Measurements from ENCODE around the gene KRT15. TPM values are rescaled to one million over a fixed set of nuclear protein-coding genes. Genes with fewer than 3 reads are reported as not detected.

The KRT15 gene
- total and polyA plus RNA-seq, 9 of the 15 experiments (the other 6 are each of a cell fraction or from before 2014, with no cell fraction given): 0.28 to 4.4 (median 0.56) TPM

- TF ChIP-seq SRSF1 (IDR thresholded peaks at IDR 0.05; ENCODE audit: low read depth, low read length) (no peak), TFAP4 (CRISPR knock-in tag; IDR thresholded peaks at IDR 0.05; ENCODE audit: borderline replicate concordance) (no peak), MTA3 (IDR thresholded peaks at IDR 0.05; ENCODE audit: borderline replicate concordance) (no peak), DDX20 (tag; IDR thresholded peaks at IDR 0.05; ENCODE audit: low read depth) (no peak), YY1 (IDR thresholded peaks at IDR 0.05; ENCODE audit: borderline replicate concordance in 1 of 3, control insufficient read depth in 1 of 3, extremely low read depth in 1 of 3, insufficient read depth in 3 of 3, insufficient read length in 1 of 3, insufficient replicate concordance in 2 of 3, low read depth in 1 of 3, low read length in 2 of 3) (no peak), MYNN (IDR thresholded peaks at IDR 0.05) (no peak), MYNN (CRISPR knock-in tag; IDR thresholded peaks at IDR 0.05) (no peak), TSC22D4 (tag; IDR thresholded peaks at IDR 0.05) (no peak)
Measured at GRCh38 chr17:41483531-41483930, 35.2 kb downstream of the KRT15 start (continued).

- Histone ChIP-seq H3K4me2 (ENCODE audit: insufficient read depth, low read length) (no peak within 1 kb of the TSS), H4K20me1 (replicated peaks; ENCODE audit: control insufficient read depth, insufficient read depth, low read length) (peaks cover 12% of the 10 kb centered on the region), H3K36me3 (ENCODE audit: control insufficient read depth, insufficient read depth, low read length) (no peaks in the 10 kb centered on the region), H2AFZ (ENCODE audit: low read depth, low read length) (no peak within 1 kb of the TSS), H3K27me3 (ENCODE audit: control insufficient read depth in 2 of 2, insufficient read depth in 2 of 2, low read length in 2 of 2) (peaks cover 17 to 66% of the 10 kb centered on the region in 2 experiments), H3K9ac (ENCODE audit: insufficient read depth in 1 of 2, low read depth in 2 of 2, low read length in 2 of 2) (no peak within 1 kb of the TSS), H3K79me2 (ENCODE audit: control insufficient read depth, insufficient read depth, low read length) (no peaks in the 10 kb centered on the region), H3K4me3 (no peak within 1 kb of the TSS), H3K4me1 (replicated peaks in 1 of 2; ENCODE audit: control insufficient read depth in 2 of 2, insufficient read depth in 2 of 2, low read length in 2 of 2) (peaks cover 8 to 9% of the 10 kb centered on the region in 2 experiments; a peak in 4 of 5 replicates), H3K27ac (ENCODE audit: extremely low read depth, low read depth, low read length) (no peak within 1 kb of the TSS), H3K9me3 (replicated peaks; ENCODE audit: control insufficient read depth, insufficient read depth, low read depth, low read length) (no peaks in the 10 kb centered on the region), H3K9me1 (ENCODE audit: control insufficient read depth, insufficient read depth, low read length) (no peaks in the 10 kb centered on the region)
- TF ChIP-seq DLX4 (CRISPR knock-in tag; IDR thresholded peaks at IDR 0.05) (no peak), ZBTB9 (CRISPR knock-in tag; IDR thresholded peaks at IDR 0.05) (no peak), BHLHE40 (IDR thresholded peaks at IDR 0.05; ENCODE audit: low read length) (no peak), JUND (IDR thresholded peaks at IDR 0.05; ENCODE audit: borderline replicate concordance, low read depth, low read length) (no peak), JUND (tag; IDR thresholded peaks at IDR 0.05; ENCODE audit: borderline replicate concordance, low read depth, low read length) (no peak), TEAD1 (CRISPR knock-in tag; IDR thresholded peaks at IDR 0.05) (no peak), XRCC4 (IDR thresholded peaks at IDR 0.05; ENCODE audit: extremely low read depth, insufficient read depth, insufficient read length) (no peak)
- ATAC-seq: no peak
- in situ Hi-C loops (cut with MboI) (no loop called here), intact Hi-C loops (cut with micrococcal nuclease) (loop anchor here (10.0 kb wide), 1 partner anchor 184 kb away; no protein-coding TSS in a partner anchor)
- no TSS peak for BruUV-seq (replicated peaks)
- FAIRE-seq: no peak
- ChIA-PET CTCF (ENCODE audit: low intra/inter-chr PET ratio) (no interaction called here), POLR2A (no interaction called here)
- DNase-seq (ENCODE audit: extremely low read depth in 1 of 4, low spot score in 3 of 4): no peak
- 0% methylated on average over 2 of the region's 2 CpGs for WGBS (ENCODE audit: insufficient coverage, low coverage, missing lambda C conversion rate)
Measured at GRCh38 chr17:41481036-41481435, 37.7 kb downstream of the KRT15 start, which contains the start of gene KRT35. Gene KRT35, minus strand, starts transcription at chr17:41481151. Its CDS starts 54 bp downstream, at chr17:41481097.
